OCI-M2 (cell line): Measurements from ENCODE around the gene LPA.
A peak's percentile ranks its signal among the peaks of the same experiment; 100 is the strongest.

ENCODE experiments used
- DNase-seq: peaks from one replicate; lab custom pipeline; 2025; ENCODE audit not compliant: unreplicated experiment; lab: John Stamatoyannopoulos, UW

The LPA gene

DNA sequence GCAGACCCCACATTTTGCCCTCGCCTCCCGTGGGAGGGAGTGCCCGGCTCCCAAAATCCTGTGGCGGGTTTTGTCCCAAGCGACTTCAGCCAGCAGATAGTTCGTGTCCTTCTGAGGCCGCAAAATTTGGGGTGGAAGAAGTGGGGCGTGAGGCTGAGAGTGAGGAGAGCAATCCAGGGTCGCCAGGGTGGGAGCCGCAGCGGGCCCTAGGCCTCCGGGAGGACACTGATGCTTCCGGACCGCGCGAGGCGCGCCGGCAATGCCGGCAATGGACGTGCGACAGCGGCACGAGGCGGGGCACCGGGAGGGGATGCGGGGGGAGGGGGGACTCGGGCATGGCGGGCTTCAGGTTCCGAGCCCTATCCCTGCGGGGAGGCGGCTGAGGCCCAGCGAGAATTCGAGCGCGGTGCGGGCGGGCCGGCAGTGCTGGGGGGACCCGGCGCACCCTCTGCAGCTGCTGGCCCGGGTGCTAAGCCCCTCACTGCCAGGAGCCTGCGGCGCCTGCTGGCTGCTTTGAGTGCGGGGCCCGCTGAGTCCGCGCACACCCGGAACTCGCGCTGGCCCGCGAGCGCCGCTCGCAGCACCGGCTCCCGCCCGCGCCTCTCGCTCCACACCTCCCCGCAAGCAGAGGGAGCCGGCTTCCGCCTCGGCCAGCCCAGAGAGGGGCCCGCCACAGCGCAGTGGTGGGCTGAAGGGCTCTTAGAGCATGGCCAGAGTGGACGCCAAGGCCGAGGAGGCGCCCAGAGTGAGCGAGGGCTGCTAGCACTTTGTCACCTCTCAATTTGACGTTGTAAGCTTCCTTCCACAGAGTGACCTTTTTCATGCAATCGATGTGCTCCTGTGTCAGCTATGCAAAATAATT is 143.8 kb downstream of the LPA start:
- peak; percentile 16 for DNase-seq

- DNase-seq = no peak
These were observed 144.5 kb downstream of the LPA start for GRCh38 chr6:160519603-160520042.

DNA sequence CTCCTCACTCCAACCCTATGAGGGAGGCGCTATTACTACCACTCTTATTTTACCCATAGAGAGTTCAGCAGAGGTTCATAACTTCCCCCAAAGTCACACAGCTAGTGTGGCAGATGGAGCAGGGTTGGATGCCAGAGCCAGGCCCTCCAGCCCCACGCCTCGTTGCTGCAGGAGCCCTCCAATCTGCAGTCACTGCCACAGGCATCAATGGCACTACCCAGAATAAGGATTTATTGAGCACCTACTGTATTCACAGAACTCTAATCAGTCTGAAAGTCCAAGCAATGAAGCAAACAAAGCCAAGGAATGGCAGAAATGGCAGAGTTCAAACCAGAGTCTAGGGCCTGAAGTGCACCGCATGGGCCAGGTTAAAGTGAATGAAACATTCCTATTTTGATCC is 144.9 kb downstream of the LPA start:
- no peak for DNase-seq

GRCh38 chr6:160513836-160514235 is 150.2 kb downstream of the LPA start:
- DNase-seq = no peak

- DNase-seq = no peak
These were observed 153.0 kb downstream of the LPA start for GRCh38 chr6:160510976-160511617.

GRCh38 chr6:160510199-160510598 is 153.9 kb downstream of the LPA start:
- no peak for DNase-seq

DNA sequence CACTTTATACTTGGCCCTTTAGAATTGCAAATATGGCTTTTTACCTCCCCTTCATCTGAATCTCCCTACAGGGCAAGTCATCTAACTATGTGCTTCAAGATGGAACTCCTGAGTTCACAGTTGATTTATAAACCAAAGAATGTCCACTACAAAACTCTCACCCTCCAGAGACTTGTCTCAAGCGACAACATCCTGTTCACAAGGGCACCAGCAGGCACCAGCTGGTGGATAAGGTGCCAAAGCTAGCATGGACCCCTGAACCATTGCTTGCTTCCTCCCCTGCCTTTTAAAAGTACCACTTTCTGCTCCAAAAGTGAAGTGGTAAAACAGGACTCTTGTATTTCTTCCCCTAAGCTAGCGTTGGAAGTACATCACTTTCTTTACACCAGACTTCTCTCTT is 154.5 kb downstream of the LPA start:
- DNase-seq = no peak

DNA sequence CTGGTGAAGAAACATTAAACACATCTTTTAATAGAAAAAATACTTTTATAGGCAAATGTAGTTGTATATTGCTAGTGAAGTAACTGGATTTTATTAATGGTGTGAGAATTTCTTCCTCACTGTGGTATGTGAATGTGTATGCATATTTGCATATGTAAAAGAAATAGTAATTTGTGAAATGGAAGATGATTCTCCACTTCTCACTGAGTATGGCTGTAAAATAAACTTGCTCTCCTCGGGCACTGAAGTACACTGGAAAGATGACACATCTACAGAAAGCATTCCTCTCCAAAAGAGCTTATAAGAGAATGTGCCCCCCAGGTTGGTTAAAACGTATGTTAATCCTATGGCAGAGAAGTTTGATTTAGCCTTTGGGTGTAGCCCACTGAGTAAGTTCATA is 155.5 kb downstream of the LPA start:
- no peak for DNase-seq

DNA sequence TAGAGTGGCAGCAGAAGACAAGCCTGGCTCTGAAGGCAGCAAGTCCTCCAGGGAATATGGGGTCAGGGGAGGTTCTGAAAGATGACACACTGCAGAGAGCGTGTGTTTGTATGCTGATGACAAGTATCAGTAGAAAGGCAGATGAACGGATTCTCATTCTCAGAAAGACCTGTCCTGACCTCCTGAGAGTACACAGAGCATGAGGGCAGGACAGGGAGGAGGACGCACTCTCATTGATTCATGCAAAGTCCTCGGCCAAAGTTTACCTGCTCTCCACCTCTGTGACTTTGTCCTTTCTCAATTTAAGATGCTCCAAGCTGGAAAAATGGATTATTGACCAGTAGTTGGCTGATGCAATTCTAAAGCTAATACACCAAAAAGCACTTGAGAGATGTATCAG is 156.7 kb downstream of the LPA start:
- no peak for DNase-seq

GRCh38 chr6:160505970-160506369 is 158.1 kb downstream of the LPA start:
- DNase-seq = no peak

DNA sequence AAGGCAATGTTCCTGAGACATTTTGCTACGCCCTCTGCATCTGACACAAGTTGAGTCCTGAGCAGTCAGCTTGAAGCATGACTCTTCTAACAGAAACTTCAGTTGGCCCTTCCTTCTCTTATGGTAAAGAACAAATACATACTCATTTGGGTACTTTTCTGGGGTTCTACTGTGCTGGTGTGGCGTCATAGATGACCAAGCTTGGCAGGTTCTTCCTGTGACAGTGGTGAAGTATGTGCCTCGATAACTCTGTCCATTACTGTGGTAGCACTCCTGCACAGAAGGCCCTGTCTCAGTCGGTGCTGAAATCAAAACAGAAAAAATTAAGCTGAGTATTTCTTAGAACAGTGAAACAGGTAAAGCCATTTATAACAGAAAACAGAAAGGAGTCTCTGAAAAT is 163.4 kb downstream of the LPA start:
- no peak for DNase-seq

GRCh38 chr6:160494576-160494975 is 169.5 kb downstream of the LPA start:
- DNase-seq = no peak

GRCh38 chr6:160489091-160489490 is 175.0 kb downstream of the LPA start:
- DNase-seq = no peak

- no peak for DNase-seq
These were observed 177.0 kb downstream of the LPA start for GRCh38 chr6:160487116-160487515.
